Limb (tissue), 2 donors: Measurements from ENCODE around the gene SHH.
"Not testable (repeated sequence)": the region's sequence is repeated elsewhere in the genome, so short reads cannot be mapped to it uniquely, and the experiment has no call there.

Experiments used
- DNase-seq, 2 donors: peaks; one replicate each; pipeline ENCODE4 v3.0.0-alpha.2; 2016; ENCODE audit errors: extremely low spot score in 2 of 2

The SHH gene

GRCh38 chr7:155820788-155821187 lies 8.5 kb upstream of the SHH start:
- DNase-seq, result no peak

DNA sequence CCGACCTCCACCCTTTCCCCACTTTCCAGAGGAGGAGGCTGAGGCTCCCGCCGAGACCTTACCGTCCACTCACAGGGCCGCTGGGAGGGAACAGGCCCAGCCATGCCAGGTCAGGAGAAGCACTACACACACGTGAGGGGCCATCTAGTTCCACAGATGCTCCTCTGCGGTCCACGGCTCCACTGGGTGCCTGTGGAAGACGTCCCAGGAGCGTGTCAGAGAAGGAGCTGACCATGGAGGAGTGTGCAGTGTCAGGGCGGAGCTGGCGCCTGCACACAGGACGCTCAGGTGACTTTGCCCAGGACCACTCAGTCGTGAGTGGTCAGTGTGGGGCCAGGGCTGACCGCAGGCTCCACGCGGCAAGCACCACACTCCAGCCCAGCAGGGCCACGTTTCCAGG lies 8.0 kb upstream of the SHH start:
- DNase-seq, result no peak

DNA sequence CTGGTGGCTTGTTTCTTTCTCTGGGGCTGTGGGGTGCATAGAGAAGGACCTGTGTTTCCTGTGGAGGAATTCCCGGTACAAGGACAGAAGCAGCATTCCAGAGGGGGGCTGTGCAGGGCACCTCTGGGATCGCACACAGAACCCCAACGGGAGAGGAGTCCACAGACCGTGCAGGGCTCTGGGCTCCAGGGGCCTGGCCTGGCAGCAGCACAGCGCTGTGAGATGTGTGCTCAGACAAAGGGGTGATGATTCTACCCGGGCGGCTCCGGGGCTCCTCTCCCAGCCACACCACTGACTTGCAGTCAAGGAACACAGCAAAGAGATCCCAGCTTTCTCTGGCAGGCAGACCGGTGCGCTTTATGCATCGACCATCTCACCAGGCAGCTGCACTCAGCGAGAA lies 6.9 kb upstream of the SHH start:
- no peak for DNase-seq

- DNase-seq, result no peak
Measured at GRCh38 chr7:155818820-155819168, 6.5 kb upstream of the SHH start.

DNA sequence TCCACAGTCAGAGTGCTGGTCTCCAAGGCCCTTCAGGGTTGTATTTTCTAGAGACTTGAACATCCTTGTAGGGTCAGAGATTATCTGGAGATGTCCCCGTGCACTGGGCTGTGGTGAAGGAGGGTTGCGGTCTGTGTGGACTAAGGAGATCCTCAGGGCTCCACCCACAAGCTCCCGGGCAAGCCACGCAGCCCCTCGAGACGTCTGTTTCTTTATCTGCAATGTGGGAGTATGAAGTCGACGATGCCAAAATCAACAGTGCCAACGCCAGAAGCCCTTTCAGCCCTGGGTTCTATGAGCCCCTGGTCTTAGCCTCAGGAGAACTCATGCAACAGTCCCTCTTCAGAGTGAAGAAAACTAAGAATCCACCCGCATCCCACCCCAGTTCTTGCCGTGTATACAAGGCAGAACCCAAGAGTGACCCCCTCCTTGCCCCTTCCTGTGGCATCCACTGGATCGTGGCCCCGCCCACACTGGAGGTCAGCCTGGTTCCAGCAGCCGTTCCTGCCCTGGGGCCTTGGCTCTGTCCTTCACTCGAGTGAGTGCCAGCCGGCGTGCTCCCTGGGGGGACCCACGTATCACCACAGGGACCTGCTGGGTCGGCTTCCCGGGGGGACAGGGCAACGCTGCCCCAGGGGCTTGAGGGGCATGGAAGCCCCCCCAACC lies 6.0 kb upstream of the SHH start:
- no peak for DNase-seq

DNA sequence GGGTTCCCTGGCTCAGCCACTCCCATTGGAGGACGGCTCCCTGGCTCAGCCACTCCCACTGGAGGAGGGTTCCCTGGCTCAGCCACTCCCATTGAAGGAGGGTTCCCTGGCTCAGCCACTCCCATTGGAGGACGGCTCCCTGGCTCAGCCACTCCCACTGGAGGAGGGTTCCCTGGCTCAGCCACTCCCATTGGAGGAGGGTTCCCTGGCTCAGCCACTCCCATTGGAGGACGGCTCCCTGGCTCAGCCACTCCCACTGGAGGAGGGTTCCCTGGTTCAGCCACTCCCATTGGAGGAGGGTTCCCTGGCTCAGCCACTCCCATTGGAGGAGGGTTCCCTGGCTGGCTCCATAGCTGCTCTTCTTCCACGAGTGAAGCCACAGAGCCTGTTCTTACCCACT lies 5.3 kb upstream of the SHH start:
- not testable (repeated sequence) for DNase-seq

DNA sequence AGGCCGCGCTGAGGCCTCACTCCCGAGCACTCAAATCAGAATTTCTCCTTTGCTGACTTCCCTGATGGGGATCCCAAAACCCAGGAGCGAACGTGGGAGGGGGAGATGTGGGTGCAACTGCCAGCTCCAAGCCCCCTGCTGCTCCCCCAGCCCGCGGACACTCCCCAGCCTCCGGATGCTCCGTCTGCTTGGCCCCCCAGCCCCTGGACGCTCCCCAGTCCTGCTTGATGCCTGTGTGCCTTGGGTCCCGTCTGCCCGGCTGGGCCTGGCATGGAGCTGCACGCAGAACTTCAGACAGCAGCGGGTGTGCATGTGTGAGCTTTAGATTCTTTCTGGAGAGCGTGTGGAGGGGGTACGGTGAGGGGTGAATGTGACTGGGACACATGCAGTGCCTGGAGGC lies 4.7 kb upstream of the SHH start:
- no peak for DNase-seq

DNA sequence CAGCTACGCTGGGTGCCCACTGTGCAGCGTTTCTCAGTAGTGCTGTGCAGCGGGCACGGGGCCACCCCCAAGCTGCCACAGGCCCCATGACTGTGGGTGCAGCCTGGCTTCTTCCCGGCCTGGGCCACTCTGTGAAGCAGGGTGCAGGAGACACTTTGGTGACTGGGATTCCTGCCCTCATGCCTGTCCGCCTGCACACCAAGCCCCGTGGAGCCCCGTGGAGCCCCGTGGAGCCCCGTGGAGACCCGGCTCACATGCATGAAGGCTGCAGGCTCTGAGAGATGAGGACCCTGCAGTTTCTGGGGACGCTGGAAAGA lies 3.9 kb upstream of the SHH start:
- DNase-seq, result no peak

DNA sequence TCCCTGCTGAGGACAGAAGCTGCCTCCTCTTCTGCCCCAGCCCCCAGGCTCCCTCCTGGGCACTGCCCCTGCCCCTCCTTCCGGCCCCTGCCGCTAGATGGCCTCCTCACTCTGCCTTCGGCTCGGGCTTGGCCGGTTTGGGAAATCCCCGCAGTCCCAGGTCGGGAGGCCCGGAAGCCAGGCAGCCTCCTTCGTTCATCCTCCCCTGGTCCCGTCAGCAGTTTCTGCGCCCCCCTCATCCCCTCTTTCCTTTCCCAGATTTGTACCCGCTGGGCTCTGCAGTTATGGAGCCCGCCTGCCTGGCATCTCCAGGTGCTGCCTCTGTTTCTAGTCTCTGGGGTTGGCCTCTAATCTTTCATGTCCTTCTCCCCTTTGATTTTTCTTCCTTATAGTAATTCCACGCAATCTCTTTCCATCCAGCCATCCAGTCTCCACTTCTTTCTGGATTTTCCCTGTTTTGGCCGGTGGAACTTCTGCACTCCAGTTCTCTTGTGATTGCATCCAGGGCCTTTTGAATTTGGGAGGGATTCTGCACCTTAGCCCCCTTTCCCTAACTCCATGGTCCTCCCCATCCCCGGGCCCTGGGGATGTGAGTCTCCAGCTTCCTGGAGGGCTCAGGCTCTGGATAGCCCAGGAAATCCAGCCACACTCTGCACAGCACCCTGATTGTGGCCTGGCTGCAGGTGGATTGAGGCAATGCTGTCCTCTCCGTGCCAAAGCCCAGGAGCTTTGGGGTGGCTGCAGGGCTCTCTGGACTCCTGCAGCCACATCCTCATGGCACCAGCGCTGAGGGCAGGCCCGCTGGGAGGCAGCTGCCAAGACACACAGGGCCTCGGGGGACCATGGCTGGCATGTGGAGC lies 3.3 kb upstream of the SHH start:
- DNase-seq, result peak in 1 of 2 donors; percentile 68

GRCh38 chr7:155814316-155815276 lies 2.3 kb upstream of the SHH start:
- DNase-seq, result no peak

DNA sequence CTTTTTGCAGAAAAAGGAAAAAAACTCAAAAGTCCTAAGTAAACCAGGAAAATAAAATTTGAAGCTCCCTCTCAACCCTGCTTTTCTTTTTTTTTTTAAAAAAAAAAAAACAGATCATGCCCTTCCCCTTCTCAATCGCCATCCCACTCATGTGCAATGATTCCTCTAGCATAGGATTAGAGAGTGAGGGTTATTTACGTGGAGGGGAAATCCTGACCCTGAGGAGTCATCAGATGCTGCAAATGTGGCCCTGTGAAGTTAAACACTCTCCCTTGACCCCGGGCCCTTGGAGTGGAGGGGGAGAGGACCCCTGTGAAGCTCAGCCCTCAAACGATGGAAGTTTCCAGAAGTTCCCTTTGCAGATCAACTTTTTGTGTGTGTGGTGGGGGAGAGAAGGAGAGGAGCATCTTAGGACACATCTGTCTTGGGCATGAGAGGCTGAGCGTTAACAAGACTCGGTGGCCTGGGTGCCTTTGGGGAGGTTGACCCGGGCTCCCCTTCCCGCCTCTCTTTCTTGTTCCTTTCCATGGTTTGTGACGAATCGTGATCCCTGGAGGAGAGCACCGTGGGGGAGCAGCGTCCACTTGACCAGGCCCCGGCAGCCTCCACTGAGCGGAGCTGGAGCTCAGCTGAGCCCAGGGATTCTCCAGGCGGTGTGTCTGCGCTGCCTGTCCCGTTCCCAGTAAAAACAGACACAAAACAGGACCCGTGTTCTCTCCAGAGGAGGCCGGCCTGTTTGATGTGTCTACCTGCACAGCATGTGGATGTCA lies 1.5 kb upstream of the SHH start:
- DNase-seq, result no peak

DNA sequence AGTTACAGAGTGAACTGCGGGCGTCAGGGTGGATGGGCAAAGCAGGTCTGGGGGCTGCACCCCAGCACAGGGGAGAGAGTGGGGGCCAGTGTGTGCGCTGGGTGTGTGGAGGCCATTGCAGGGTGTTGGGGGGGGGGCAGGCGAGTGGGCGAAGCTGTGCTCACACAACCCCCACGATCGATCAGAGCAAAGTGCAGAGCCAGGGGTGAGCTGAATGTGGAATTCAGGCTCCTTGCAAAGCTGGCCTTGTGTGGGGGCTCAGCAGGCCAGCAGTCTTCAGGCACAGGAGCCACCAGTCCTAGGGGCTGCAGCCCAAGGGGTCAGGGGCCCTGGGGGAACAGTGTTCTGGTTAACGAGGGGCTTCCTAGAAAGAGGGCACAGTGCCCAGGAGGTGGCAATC lies 862 bp upstream of the SHH start:
- no peak for DNase-seq

DNA sequence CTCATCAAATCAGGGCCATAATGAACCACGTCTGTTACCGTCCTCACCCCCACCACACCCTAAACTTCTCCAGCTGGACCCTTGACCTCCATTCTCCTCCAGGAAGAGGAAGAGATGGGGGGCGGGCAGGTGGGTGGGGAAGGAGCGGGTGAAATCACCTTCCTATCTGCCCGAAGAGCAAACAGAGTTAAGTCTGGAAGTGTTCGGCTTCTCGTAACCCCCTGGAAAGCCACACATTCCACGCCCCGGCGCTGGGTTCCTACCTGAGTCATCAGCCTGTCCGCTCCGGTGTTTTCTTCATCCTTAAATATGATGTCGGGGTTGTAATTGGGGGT lies 736 bp downstream of the SHH start:
- DNase-seq, result no peak

DNA sequence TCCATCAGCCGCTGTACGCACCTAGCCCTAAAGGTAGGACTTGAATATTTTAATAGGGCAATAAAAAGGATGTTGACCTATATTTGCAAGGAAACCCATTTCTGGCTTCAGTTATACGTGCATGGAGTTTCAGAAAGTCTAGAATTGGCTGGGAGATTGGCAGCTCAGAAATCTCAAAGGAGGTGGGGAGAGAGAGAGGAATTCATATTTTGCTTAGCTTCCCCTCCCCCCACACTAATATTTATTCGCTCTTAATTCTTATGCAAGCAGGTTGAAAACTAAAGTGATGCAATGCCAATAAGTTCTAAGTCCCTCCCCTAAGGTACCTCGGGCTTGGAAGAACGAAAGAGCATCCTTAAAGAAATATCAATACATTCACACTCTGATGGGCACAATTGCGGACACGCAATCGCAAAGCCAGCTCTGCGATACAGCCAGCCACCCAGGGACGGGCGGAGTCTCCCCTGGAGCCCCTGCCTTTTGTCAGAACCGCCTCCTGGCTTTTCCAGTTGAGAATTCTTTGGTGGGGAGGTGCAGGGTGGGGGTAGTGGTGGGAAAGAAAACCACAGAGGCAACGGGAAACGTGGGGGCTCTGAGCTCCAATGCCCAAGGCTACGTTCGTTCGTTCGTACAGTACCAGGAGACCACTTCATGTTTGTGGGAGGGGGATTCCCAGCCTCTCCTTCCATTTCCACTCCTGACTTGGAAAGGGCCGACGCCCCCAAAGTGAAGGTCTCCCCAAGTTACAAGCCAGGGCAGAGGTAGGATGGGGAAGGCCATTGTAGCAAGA lies 1.3 kb downstream of the SHH start:
- no peak for DNase-seq

DNA sequence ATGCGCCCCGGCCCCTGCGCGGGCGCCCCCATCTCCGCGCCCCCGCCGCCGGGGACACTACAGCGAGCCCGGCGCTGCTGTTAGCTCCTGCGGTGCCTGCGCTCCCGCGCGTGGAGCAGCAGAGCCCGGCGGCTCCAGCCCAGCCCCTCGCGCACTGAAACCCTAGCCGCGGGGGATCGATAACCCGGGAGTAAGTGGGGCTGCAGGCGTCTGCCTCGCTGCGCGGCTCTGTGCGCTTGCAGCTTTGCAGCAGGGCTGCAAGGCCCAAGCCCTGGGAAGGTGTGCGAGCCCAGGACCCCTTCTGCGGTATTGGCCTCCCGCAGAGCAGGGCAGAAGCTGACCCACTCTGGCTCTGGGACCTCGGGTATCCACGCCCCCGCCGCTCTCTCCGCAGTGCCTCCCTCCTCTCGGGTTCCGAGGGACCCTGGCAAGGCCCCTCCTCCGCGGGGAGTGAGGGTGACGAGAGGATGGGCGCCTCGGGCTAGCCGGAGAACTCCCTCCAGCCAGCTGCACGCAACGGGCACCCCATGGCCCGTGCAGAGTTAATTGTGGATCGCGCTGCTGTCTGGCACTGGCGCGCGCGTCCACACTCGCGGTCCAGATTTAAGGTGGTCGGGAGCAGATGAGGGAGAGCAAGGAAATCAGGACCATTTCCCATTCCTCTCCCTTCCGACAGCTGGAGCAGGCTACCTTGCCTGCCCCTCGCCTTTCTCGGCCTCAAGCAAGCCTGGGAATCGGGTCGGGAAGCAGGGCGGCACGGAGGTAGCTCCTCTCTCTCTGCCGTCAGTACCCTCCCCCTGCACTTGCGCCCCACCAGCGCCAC lies 2.1 kb downstream of the SHH start:
- DNase-seq, result no peak

DNA sequence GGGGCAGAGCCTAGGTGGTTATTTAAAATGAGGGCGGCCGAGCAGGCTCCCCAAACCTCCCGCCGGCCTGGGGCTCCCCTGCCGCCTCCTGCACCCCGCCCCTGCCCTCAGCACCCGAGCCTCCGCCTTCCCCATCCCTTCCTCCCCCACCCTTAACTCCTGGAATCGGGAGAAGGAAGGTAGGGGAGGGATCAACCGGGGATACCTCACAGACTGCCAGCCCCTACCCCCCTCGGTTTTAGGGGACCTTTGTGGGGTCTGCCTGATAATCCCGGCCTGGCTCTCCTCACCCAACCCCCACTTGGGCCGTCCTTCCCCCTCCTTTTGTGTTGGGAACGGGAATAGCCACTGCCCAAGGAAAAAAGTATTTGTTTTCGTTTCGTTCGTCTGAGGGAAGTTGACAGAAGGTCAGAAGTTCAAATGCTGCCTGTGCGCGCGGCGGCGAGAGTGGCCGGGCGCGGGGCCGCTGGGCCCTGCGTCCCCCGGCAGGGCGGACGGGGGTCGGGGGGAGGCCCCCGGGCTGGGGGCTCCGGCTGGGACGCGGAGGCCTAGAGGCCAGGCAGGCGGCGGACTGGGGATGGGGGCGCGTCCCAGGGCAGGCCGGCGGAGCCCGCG lies 2.8 kb downstream of the SHH start:
- DNase-seq, result no peak

- no peak for DNase-seq
Measured at GRCh38 chr7:155808549-155809331, 3.5 kb downstream of the SHH start.

GRCh38 chr7:155807789-155808548 lies 4.3 kb downstream of the SHH start:
- DNase-seq, result no peak
